ENCODE measurements around the gene FITM2. TPM values are rescaled to one million over a fixed set of nuclear protein-coding genes. Genes with fewer than 3 reads are reported as not detected.

Gene FITM2
- total and polyA plus RNA-seq, 2 experiments from 2014 or later: 4.6 to 6.7 TPM

DNA sequence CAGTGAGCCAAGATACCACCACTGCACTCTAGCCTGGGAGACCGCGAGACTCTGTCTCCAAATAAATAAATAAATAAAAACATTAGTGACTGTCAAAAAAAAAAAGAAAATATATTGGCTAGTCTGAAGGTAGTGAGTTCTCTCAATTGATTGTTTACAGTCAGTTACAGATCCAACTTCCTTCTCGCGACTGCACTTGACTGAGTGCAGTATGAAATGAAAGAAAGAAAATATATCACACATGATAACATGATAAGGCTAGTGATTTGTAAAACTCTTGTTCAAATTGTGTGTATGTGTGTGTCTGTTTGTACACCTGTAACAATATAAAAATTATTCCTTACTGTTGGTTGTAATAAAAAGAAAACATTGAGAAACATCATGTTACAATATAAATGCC lies 33.7 kb upstream of the FITM2 start:
- Histone ChIP-seq H3K9me3 (ENCODE audit: low read depth) (no peaks in the 10 kb centered on the region), H3K9me2 (replicated peaks; ENCODE audit: insufficient read depth) (no peaks in the 10 kb centered on the region), H3K4me1 (ENCODE audit: insufficient read depth) (no peaks in the 10 kb centered on the region), H4K20me1 (ENCODE audit: insufficient read depth, poor library complexity, severe bottlenecking) (no peaks in the 10 kb centered on the region), H3K79me2 (no peaks in the 10 kb centered on the region), H3K27ac (no peak overlapping the region), H3K4me2 (no peak overlapping the region), H3K27me3 (no peaks in the 10 kb centered on the region), H3K36me3 (replicated peaks; ENCODE audit: insufficient read depth, low read depth) (no peaks in the 10 kb centered on the region), H3K4me3 (no peak overlapping the region), H2AFZ (no peak overlapping the region)
- no peak for DNase-seq (ENCODE audit: low spot score)
- TF ChIP-seq EZH2phosphoT487 (IDR thresholded peaks at IDR 0.05; ENCODE audit: low read depth, severe bottlenecking, unreplicated experiment) (no peak), EZH2 (IDR thresholded peaks at IDR 0.05; ENCODE audit: borderline replicate concordance) (no peak)
- TF ChIP-seq, protein P1, sequence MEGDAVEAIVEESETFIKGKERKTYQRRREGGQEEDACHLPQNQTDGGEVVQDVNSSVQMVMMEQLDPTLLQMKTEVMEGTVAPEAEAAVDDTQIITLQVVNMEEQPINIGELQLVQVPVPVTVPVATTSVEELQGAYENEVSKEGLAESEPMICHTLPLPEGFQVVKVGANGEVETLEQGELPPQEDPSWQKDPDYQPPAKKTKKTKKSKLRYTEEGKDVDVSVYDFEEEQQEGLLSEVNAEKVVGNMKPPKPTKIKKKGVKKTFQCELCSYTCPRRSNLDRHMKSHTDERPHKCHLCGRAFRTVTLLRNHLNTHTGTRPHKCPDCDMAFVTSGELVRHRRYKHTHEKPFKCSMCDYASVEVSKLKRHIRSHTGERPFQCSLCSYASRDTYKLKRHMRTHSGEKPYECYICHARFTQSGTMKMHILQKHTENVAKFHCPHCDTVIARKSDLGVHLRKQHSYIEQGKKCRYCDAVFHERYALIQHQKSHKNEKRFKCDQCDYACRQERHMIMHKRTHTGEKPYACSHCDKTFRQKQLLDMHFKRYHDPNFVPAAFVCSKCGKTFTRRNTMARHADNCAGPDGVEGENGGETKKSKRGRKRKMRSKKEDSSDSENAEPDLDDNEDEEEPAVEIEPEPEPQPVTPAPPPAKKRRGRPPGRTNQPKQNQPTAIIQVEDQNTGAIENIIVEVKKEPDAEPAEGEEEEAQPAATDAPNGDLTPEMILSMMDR (IDR thresholded peaks at IDR 0.05; ENCODE audit: poor library complexity): no peak
- WGBS (ENCODE audit: low lambda C conversion rate, missing lambda C conversion rate): 89% methylated on average over 4 of the region's 4 CpGs

DNA sequence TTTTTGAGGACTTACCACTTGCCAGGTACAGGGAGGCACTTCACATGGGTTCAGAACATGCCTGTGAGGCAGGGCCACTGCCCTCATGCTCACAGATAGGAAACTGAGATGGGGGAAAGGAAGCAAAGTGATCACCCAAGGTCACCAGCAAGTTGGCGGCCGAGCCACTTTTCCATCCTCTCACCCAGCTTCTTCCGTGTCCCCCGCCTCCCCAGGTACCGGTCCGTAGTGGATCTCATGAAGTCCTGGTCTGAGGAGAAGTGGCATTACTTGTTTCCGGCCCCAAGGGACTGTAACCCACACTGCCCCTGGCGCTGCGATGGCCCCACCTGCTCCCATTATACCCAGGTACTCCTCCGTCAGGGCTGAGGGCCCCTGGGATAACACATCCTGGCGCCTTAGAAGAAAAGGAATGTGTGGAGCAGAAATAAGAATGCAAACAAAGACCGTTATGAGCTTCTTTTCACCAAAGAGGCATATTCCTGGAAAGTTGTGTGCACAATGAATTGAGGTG lies 32.2 kb upstream of the FITM2 start:
- H3K27me3 ChIP-seq: no peaks in the 10 kb centered on the region
- TF ChIP-seq EZH2phosphoT487 (IDR thresholded peaks at IDR 0.05; ENCODE audit: low read depth, severe bottlenecking, unreplicated experiment) (no peak), EZH2 (IDR thresholded peaks at IDR 0.05; ENCODE audit: borderline replicate concordance) (no peak)
- TF ChIP-seq, protein P1 (IDR thresholded peaks at IDR 0.05; ENCODE audit: poor library complexity): no peak
- 88% methylated on average over 12 of the region's 12 CpGs for WGBS (ENCODE audit: low lambda C conversion rate, missing lambda C conversion rate)
- no peak overlapping the region for H3K4me2 ChIP-seq
- H3K79me2 ChIP-seq: no peaks in the 10 kb centered on the region
- H3K9me2 ChIP-seq (replicated peaks; ENCODE audit: insufficient read depth): no peaks in the 10 kb centered on the region
- H3K4me3 ChIP-seq: no peak overlapping the region
- H3K36me3 ChIP-seq (replicated peaks; ENCODE audit: insufficient read depth, low read depth): no peaks in the 10 kb centered on the region
- DNase-seq (ENCODE audit: low spot score): no peak
- H4K20me1 ChIP-seq (ENCODE audit: insufficient read depth, poor library complexity, severe bottlenecking): no peaks in the 10 kb centered on the region
- no peaks in the 10 kb centered on the region for H3K9me3 ChIP-seq (ENCODE audit: low read depth)
- no peak overlapping the region for H2AFZ ChIP-seq
- no peak overlapping the region for H3K27ac ChIP-seq
- no peaks in the 10 kb centered on the region for H3K4me1 ChIP-seq (ENCODE audit: insufficient read depth)

DNA sequence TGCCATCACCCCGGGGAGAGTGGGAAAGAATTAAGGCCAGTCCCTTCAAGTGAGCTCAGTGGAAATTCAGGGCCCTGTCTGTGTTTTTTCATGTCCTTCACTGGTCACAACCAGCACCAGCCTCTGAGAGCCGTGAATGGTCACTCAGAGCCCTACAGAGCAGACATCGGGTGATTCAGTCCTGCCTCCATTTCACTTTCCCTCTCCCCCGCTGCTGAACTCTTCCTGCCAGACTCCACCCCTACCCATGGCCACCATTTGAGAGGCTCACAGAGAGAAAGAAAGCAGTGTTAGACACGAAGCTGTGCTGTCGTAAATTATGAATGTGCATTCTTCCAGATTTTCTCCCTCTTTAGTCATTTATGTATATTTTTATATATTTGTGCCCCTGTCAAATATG lies 31.2 kb upstream of the FITM2 start:
- Histone ChIP-seq H3K9me2 (replicated peaks; ENCODE audit: insufficient read depth) (no peaks in the 10 kb centered on the region), H3K27me3 (no peaks in the 10 kb centered on the region), H2AFZ (no peak overlapping the region), H3K4me1 (ENCODE audit: insufficient read depth) (no peaks in the 10 kb centered on the region), H4K20me1 (ENCODE audit: insufficient read depth, poor library complexity, severe bottlenecking) (no peaks in the 10 kb centered on the region), H3K36me3 (replicated peaks; ENCODE audit: insufficient read depth, low read depth) (no peaks in the 10 kb centered on the region), H3K79me2 (no peaks in the 10 kb centered on the region), H3K9me3 (ENCODE audit: low read depth) (no peaks in the 10 kb centered on the region), H3K27ac (no peak overlapping the region), H3K4me2 (no peak overlapping the region), H3K4me3 (no peak overlapping the region)
- 61% methylated on average over 6 of the region's 6 CpGs for WGBS (ENCODE audit: low lambda C conversion rate, missing lambda C conversion rate)
- TF ChIP-seq EZH2phosphoT487 (IDR thresholded peaks at IDR 0.05; ENCODE audit: low read depth, severe bottlenecking, unreplicated experiment) (no peak), EZH2 (IDR thresholded peaks at IDR 0.05; ENCODE audit: borderline replicate concordance) (no peak)
- TF ChIP-seq, protein P1 (IDR thresholded peaks at IDR 0.05; ENCODE audit: poor library complexity): no peak
- DNase-seq (ENCODE audit: low spot score): no peak

Data from hepatocyte (in vitro differentiated cells).